Endothelial cell of umbilical vein (primary cell): ENCODE measurements around the gene PCID2. TPM values are rescaled to one million over a fixed set of nuclear protein-coding genes. Genes with fewer than 3 reads are reported as not detected.

ENCODE experiments used
- BruUV-seq: library from RNA; stranded (reverse); fragments of 400-500 nt; replicated peaks from 2 replicates; lab custom pipeline; 2021; lab: Mats Ljungman, UMichigan
- CTCF ChIA-PET: fragments of 300-600, 350-600 bp; sonication (Branson Sonifier 250); formaldehyde crosslinking; loops from one replicate; lab custom pipeline; 2021; ENCODE audit warnings: antibody characterized with exemption, inconsistent platforms; lab: Charles Lee
- POLR2A ChIA-PET: fragments of 300-600, 350-600 bp; sonication (Branson Sonifier 250); formaldehyde crosslinking; loops from one replicate; lab custom pipeline; 2021; ENCODE audit warnings: antibody characterized with exemption, inconsistent platforms; lab: Charles Lee
- DNase-seq: peaks from one replicate; pipeline ENCODE4 v3.0.0-alpha.2; 2011; ENCODE audit warnings: low read depth, low spot score
- FAIRE-seq: peaks from 2 replicates; lab custom pipeline; 2011; peaks lifted over from hg19 to GRCh38; lab: Jason Lieb, UNC
- H2AFZ ChIP-seq: 2 replicates; pipeline ENCODE4 v1.6.0; 2012; ENCODE audit warnings: low read depth, low read length, control low read depth, inconsistent platforms
- H3K27ac ChIP-seq: 2 replicates; pipeline ENCODE4 v1.5.1; 2011; ENCODE audit warnings: low read depth, mild to moderate bottlenecking, control low read depth, low read length, moderate library complexity; ENCODE audit not compliant: insufficient read depth
- H3K27me3 ChIP-seq, 2 experiments: 2 replicates each; pipeline versions ENCODE4 v1.6.0 to v1.6.1; 2011; ENCODE audit warnings: low read length in 2 of 2, mixed read lengths in 1 of 2; ENCODE audit not compliant: control insufficient read depth in 2 of 2, insufficient read depth in 2 of 2
- H3K36me3 ChIP-seq, 2 experiments: 2 replicates in 1 of 2; 3 replicates in 1 of 2; pipeline ENCODE4 v1.5.1; 2011; ENCODE audit warnings: low read length in 2 of 2, mild to moderate bottlenecking in 1 of 2, moderate library complexity in 1 of 2; ENCODE audit not compliant: control insufficient read depth in 2 of 2, insufficient read depth in 2 of 2; ENCODE audit errors: extremely low read depth in 1 of 2
- H3K4me1 ChIP-seq: 3 replicates; pipeline ENCODE4 v1.5.1; 2011; ENCODE audit warnings: mild to moderate bottlenecking, low read length; ENCODE audit not compliant: control insufficient read depth, insufficient read depth; ENCODE audit errors: extremely low read depth
- H3K4me2 ChIP-seq: 2 replicates; pipeline ENCODE4 v1.6.1; 2011; ENCODE audit warnings: low read length, control low read depth, mixed read lengths; ENCODE audit not compliant: insufficient read depth
- H3K4me3 ChIP-seq, 3 experiments: fragments of 200-600 bp in 1 of 3; sonication (generic), shearing (Covaris generic) in 1 of 3; replicated peaks in 1 of 3; 2 replicates each; pipeline ENCODE4 v1.5.1; 2011 to 2016; ENCODE audit warnings: control low read depth in 3 of 3, low read length in 3 of 3, mild to moderate bottlenecking in 2 of 3, inconsistent platforms in 1 of 3, low read depth in 1 of 3, moderate library complexity in 1 of 3; ENCODE audit not compliant: insufficient read depth in 1 of 3
- H3K79me2 ChIP-seq: 2 replicates; pipeline ENCODE4 v1.6.0; 2012; ENCODE audit warnings: low read length, inconsistent platforms; ENCODE audit not compliant: control insufficient read depth, insufficient read depth
- H3K9ac ChIP-seq: replicated peaks from 2 replicates; pipeline ENCODE3; 2011; ENCODE audit warnings: low read length, control low read depth; ENCODE audit not compliant: insufficient read depth; ENCODE audit errors: extremely low read depth
- H3K9me1 ChIP-seq: replicated peaks from 3 replicates; pipeline ENCODE4 v1.6.0; 2011; ENCODE audit warnings: mild to moderate bottlenecking, low read length; ENCODE audit not compliant: control insufficient read depth, insufficient read depth; ENCODE audit errors: extremely low read depth
- H3K9me3 ChIP-seq: replicated peaks from 2 replicates; pipeline ENCODE4 v1.5.1; 2012; ENCODE audit warnings: low read length, inconsistent platforms; ENCODE audit not compliant: control insufficient read depth, insufficient read depth
- H4K20me1 ChIP-seq: replicated peaks from 2 replicates; pipeline ENCODE3; 2011; ENCODE audit warnings: mild to moderate bottlenecking, low read length; ENCODE audit not compliant: control insufficient read depth, insufficient read depth; ENCODE audit errors: extremely low read depth
- EZH2 ChIP-seq: IDR thresholded peaks from 2 replicates; pipeline ENCODE4 v1.6.1; 2012; ENCODE audit warnings: borderline replicate concordance, low read depth, mild to moderate bottlenecking, moderate library complexity, low read length, inconsistent platforms; ENCODE audit not compliant: severe bottlenecking
- FOS ChIP-seq: IDR thresholded peaks from 2 replicates; pipeline ENCODE4 v1.6.1; 2011; ENCODE audit warnings: mild to moderate bottlenecking, low read length, moderate library complexity, borderline replicate concordance; ENCODE audit not compliant: insufficient read depth
- GATA2 ChIP-seq: IDR thresholded peaks from 2 replicates; pipeline ENCODE4 v1.7.0; 2011; ENCODE audit warnings: low read depth, mild to moderate bottlenecking, moderate library complexity, mixed read lengths, low read length; ENCODE audit not compliant: insufficient read length, insufficient read depth
- JUN ChIP-seq: IDR thresholded peaks from 2 replicates; pipeline ENCODE4 v1.6.1; 2011; ENCODE audit warnings: borderline replicate concordance, low read depth; ENCODE audit not compliant: insufficient read length, insufficient read depth
- MYC ChIP-seq: IDR thresholded peaks from one replicate; pipeline ENCODE4 v1.6.1; 2011; ENCODE audit warnings: mild to moderate bottlenecking, low read depth, low read length
- POLR2A ChIP-seq: IDR thresholded peaks from 2 replicates; pipeline ENCODE4 v1.6.1; 2012; ENCODE audit warnings: low read depth, mild to moderate bottlenecking, control low read depth, low read length
- POLR2AphosphoS5 ChIP-seq: IDR thresholded peaks from 2 replicates; pipeline ENCODE4 v1.6.1; 2012; ENCODE audit warnings: low read depth, mild to moderate bottlenecking, control low read depth, low read length, moderate library complexity; ENCODE audit not compliant: insufficient read depth
- dilution Hi-C: fragments of 300-500 bp; cut with MboI; formaldehyde crosslinking; loops from one replicate; pipeline ENCODE4 v1.15.0; 2019; ENCODE audit warnings: low sequenced_read_pairs; ENCODE audit not compliant: extremely low pct_ligation_motif_present
- intact Hi-C: fragments of 100-400 bp; cut with micrococcal nuclease; formaldehyde crosslinking; loops from one replicate; pipeline ENCODE4 v1.10.0; 2022
- polyA plus RNA-seq, 4 experiments: library from polyadenylated mRNA; depleted of rRNA in 3 of 4; stranded (reverse) in 3 of 4; unstranded in 1 of 4; fragments of >200 nt; gene quantifications; 2 replicates each; pipeline versions ENCODE4 v1.2.1 to v1.2.3, GENCODE V29; 2011 to 2012; ENCODE audit warnings: missing spikeins in 1 of 4
- total RNA-seq: library from RNA; stranded (reverse); gene quantifications from 2 replicates; pipeline ENCODE4 v1.2.3, GENCODE V29; 2021
- TF ChIP-seq, protein P1 (sequence below): IDR thresholded peaks from 2 replicates; pipeline ENCODE4 v1.6.1; 2011; ENCODE audit not compliant: insufficient read depth, insufficient read length
- TF ChIP-seq, protein P2 (sequence below), 2 donors: IDR thresholded peaks; 1 replicate in 1 of 2; 2 replicates in 1 of 2; pipeline ENCODE4 v1.5.1; 2011; ENCODE audit warnings: low read length in 2 of 2, mild to moderate bottlenecking in 2 of 2, moderate library complexity in 2 of 2, control low read depth in 1 of 2, inconsistent platforms in 1 of 2, low read depth in 1 of 2; ENCODE audit not compliant: insufficient read depth in 1 of 2; ENCODE audit errors: extremely low read depth in 1 of 2

Gene PCID2
- total and polyA plus RNA-seq, 2 donors (not counting 3 experiments of a cell fraction or from before 2014, with no cell fraction given): 52.1 to 55.6 TPM

DNA sequence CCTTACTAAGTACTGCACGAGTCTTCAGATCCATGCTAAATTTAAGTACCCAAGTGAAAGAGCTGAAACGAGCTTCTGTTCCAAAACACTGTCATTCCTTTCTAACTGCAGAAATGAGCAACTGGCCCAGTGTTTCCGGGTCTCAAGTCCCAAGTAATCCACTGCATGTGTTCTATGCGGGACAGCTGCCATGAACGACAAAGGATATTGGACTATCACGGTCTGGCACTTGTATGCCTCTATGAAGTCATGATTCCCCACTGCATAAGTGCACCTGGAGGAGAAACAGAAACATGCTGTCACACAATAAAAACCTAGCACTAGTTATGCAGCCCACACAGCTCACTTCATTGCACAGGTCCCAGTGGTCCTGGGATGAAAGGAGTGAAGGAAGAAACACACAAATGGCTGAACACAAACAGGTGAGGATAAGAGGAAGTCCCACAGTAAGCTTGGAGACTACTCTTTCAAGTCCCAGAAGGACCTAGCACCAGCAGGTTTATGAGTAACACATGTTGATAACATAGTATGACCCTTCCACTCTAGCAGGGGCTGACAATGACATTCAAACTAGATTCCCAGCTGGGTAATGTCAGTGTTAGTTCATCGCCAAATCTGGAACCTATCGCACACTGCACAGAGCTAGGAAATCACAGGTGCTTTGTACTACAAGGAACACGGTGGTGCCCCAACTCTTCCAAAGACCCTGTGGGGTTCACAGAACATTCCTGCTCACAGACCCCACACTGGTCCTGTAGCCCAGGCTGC, 11.3 kb downstream of the PCID2 start:
- Histone ChIP-seq H3K36me3 (peaks cover 21 to 30% of the 10 kb centered on the region in 2 experiments), H3K9me1 (no peaks in the 10 kb centered on the region), H3K4me3 (no peak overlapping the region), H3K4me2 (no peak overlapping the region), H3K27me3 (no peaks in the 10 kb centered on the region), H4K20me1 (no peaks in the 10 kb centered on the region), H3K9me3 (no peaks in the 10 kb centered on the region), H3K4me1 (no peaks in the 10 kb centered on the region), H3K9ac (no peak overlapping the region), H2AFZ (no peak overlapping the region), H3K79me2 (peaks cover 21% of the 10 kb centered on the region), H3K27ac (no peak overlapping the region)
- CTCF ChIA-PET: no interaction called here
- intact Hi-C loops (no loop called here), dilution Hi-C loops (no loop called here)
- FAIRE-seq: no peak
- POLR2A ChIA-PET: no interaction called here
- BruUV-seq: no TSS peak
- TF ChIP-seq POLR2AphosphoS5 (no peak), JUN (no peak), EZH2 (no peak), GATA2 (no peak), FOS (no peak), MYC (no peak), POLR2A (no peak)
- TF ChIP-seq, protein P1, sequence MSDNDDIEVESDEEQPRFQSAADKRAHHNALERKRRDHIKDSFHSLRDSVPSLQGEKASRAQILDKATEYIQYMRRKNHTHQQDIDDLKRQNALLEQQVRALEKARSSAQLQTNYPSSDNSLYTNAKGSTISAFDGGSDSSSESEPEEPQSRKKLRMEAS: no peak
- TF ChIP-seq, protein P2, sequence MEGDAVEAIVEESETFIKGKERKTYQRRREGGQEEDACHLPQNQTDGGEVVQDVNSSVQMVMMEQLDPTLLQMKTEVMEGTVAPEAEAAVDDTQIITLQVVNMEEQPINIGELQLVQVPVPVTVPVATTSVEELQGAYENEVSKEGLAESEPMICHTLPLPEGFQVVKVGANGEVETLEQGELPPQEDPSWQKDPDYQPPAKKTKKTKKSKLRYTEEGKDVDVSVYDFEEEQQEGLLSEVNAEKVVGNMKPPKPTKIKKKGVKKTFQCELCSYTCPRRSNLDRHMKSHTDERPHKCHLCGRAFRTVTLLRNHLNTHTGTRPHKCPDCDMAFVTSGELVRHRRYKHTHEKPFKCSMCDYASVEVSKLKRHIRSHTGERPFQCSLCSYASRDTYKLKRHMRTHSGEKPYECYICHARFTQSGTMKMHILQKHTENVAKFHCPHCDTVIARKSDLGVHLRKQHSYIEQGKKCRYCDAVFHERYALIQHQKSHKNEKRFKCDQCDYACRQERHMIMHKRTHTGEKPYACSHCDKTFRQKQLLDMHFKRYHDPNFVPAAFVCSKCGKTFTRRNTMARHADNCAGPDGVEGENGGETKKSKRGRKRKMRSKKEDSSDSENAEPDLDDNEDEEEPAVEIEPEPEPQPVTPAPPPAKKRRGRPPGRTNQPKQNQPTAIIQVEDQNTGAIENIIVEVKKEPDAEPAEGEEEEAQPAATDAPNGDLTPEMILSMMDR (IDR thresholded peaks at IDR 0.05; ENCODE audit: extremely low read depth in 1 of 2, insufficient read depth in 1 of 2, low read depth in 1 of 2, low read length in 2 of 2): no peak
- no peak for DNase-seq
